Activated CD4-positive, alpha-beta T cell treated with anti-CD3 and anti-CD28 coated beads, Interleukin-2, amount 10 ng/mL, durations not matched to agents 24 days and 14 days (primary cell): Measurements from ENCODE around the gene TOR1B. TPM values are rescaled to one million over a fixed set of nuclear protein-coding genes. Genes with fewer than 3 reads are reported as not detected.

Experiments
- DNase-seq: peaks from one replicate; pipeline ENCODE4 v3.0.0; 2022
- H3K27ac Mint-ChIP-seq: one replicate; pipeline ENCODE4 v1.8.0; 2022; ENCODE audit warnings: mild to moderate bottlenecking, mixed read lengths
- H3K27me3 Mint-ChIP-seq: one replicate; pipeline ENCODE4 v1.8.0; 2022; ENCODE audit warnings: mixed read lengths
- H3K36me3 Mint-ChIP-seq: one replicate; pipeline ENCODE4 v1.8.0; 2022; ENCODE audit warnings: low read depth, mild to moderate bottlenecking, mixed read lengths
- H3K4me1 Mint-ChIP-seq: one replicate; pipeline ENCODE4 v1.8.0; 2021; ENCODE audit warnings: mixed read lengths
- H3K4me3 Mint-ChIP-seq: one replicate; pipeline ENCODE4 v1.8.0; 2022; ENCODE audit warnings: mild to moderate bottlenecking, moderate library complexity, mixed read lengths
- H3K9me3 Mint-ChIP-seq: one replicate; pipeline ENCODE4 v1.8.0; 2021; ENCODE audit warnings: mixed read lengths
- intact Hi-C: fragments of 100-400 bp; cut with micrococcal nuclease; formaldehyde crosslinking; loops from one replicate; pipeline ENCODE4 v1.15.1; 2023
- total RNA-seq: library from RNA; stranded (reverse); gene quantifications from 2 replicates; pipeline ENCODE4 v1.2.3, GENCODE V29; 2022

The TOR1B gene
- total RNA-seq, 1 donor from 2014 or later, result 24.1 TPM

DNA sequence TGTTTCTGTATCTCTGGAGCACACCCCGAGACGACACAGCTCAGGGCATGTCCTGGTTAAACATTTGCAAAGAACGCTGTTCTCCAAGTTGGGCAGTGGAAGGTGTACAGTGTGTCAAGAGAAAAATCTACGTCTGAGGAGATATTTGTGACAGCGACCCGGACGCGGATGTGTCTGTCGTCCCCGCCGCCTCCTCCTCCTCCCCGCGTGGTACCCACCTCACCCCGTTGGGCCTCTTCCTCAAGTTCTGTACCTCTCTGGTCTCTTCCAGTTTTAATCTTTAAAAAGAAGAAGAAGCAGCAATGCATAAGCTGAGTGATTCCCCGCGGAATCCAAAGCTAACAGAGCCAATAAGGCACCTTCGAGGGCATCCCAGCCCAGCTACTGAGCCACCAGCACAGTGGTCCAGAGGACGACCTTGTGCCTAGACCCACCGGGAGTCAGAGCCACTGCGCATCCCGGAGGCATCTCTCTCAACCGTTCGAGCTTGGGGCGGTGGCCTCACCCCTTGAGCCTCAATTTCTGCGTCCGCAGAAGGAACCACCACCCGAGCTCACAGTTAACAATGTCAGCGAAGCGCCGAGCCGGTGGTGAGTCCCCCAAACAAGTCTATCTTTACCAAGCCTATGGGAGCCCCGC is 31.6 kb downstream of the TOR1B start:
- peak; percentile 85 for DNase-seq
- H3K4me3 Mint-ChIP-seq, result peak overlapping the region; percentile 93
- H3K27me3 Mint-ChIP-seq, result no peaks in the 10 kb centered on the region
- H3K9me3 Mint-ChIP-seq, result no peaks in the 10 kb centered on the region
- H3K4me1 Mint-ChIP-seq, result peaks cover 47% of the 10 kb centered on the region
- H3K36me3 Mint-ChIP-seq, result peaks cover 44% of the 10 kb centered on the region
- H3K27ac Mint-ChIP-seq, result peak overlapping the region; percentile 95
- intact Hi-C loops, result loop anchor here (1.0 kb wide), 3 partner anchors 10 to 50 kb away; partner anchors contain the start of gene TOR1A

GRCh38 chr9:129835128-129835859 is 32.3 kb downstream of the TOR1B start, which contains the start of the genes C9orf78 and USP20:
Gene C9orf78, minus strand, starts transcription at chr9:129835275. Its CDS starts 54 bp downstream, at chr9:129835221.
Gene USP20, plus strand, starts transcription at chr9:129835458. Its CDS starts 17,098 bp downstream, at chr9:129852556.
- DNase-seq, result peak; percentile 99
- Mint-ChIP-seq H3K4me1 (peaks cover 50% of the 10 kb centered on the region), H3K36me3 (peaks cover 40% of the 10 kb centered on the region), H3K9me3 (no peaks in the 10 kb centered on the region), H3K27me3 (no peaks in the 10 kb centered on the region), H3K27ac (peak within 1 kb of the TSS; percentile 95), H3K4me3 (peak within 1 kb of the TSS; percentile 93)
- intact Hi-C loops, result loop anchor here (1.0 kb wide), 3 partner anchors 11 to 49 kb away; partner anchors contain the start of gene TOR1A

DNA sequence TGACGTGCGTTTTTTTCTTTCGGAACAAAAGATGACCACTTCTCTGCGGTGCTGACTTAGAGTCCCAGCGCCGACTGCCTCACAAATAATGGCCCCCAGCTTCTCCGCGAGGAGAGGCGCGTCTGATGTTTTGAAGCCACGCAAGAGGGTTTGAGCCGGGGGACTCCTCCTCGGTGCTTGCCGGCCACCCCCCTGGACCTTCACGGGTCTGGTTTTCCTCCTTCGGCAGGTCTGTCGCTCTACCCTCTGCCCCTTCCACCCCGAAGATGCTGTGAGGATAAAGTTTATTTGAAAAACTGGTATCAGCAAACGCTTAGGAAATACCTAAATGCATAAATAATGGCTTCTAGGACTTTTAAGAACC is 32.9 kb downstream of the TOR1B start:
- H3K9me3 Mint-ChIP-seq, result no peaks in the 10 kb centered on the region
- intact Hi-C loops, result loop anchor here (1.0 kb wide), 3 partner anchors 12 to 48 kb away; partner anchors contain the start of gene TOR1A
- H3K4me3 Mint-ChIP-seq, result peak overlapping the region; percentile 93
- H3K36me3 Mint-ChIP-seq, result peaks cover 34% of the 10 kb centered on the region
- H3K27ac Mint-ChIP-seq, result peak overlapping the region; percentile 95
- peaks cover 52% of the 10 kb centered on the region for H3K4me1 Mint-ChIP-seq
- no peaks in the 10 kb centered on the region for H3K27me3 Mint-ChIP-seq
- no peak for DNase-seq

- H3K9me3 Mint-ChIP-seq, result no peaks in the 10 kb centered on the region
- peaks cover 57% of the 10 kb centered on the region for H3K4me1 Mint-ChIP-seq
- intact Hi-C loops, result no loop called here
- peak overlapping the region; percentile 93 for H3K4me3 Mint-ChIP-seq
- no peaks in the 10 kb centered on the region for H3K27me3 Mint-ChIP-seq
- H3K36me3 Mint-ChIP-seq, result peaks cover 34% of the 10 kb centered on the region
- peak; percentile 83 for DNase-seq
- peak overlapping the region; percentile 95 for H3K27ac Mint-ChIP-seq
These were observed 33.5 kb downstream of the TOR1B start for GRCh38 chr9:129836311-129837007.

GRCh38 chr9:129838707-129839259 is 35.8 kb downstream of the TOR1B start:
- peak; percentile 80 for DNase-seq
- Mint-ChIP-seq H3K9me3 (no peaks in the 10 kb centered on the region), H3K4me3 (peak overlapping the region; percentile 61), H3K36me3 (peaks cover 21% of the 10 kb centered on the region), H3K27me3 (no peaks in the 10 kb centered on the region), H3K27ac (peak overlapping the region; percentile 90), H3K4me1 (peaks cover 55% of the 10 kb centered on the region)
- intact Hi-C loops, result no loop called here

DNA sequence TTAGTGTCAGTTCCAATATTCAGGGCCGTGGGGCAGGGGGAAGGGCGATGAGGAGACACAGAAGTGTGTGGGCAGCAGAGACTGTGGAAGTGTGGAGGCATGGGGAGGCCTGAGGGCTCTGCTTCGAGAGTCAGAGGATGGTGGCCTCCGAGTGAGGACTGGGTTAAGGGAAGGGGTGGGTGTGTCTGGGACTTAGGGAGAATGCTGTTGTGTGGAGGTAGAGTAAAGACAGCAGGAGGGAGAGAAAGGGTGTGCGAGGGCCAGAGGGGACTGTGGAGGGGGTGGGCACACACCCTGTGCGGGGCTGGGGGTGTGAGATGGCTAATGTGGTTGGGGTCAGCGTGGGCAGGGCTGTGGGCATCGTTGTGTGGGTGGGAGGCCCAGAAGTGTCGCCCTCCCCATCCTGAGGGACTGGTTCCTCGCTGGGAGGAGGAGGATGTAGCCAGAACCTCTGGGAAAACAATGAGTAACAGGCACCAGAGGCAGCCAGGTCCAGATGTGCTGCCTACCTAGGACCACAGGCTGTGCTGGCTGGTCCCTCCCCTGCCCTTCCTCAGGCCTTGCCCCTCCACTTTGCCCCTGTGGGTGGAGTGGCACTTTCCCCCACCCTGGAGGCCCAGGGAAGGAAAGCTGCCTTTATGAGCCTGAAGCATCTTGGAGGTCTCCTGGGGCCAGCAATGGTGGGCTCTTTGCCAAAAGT is 36.5 kb downstream of the TOR1B start:
- H3K9me3 Mint-ChIP-seq, result no peaks in the 10 kb centered on the region
- H3K27ac Mint-ChIP-seq, result peak overlapping the region; percentile 90
- H3K4me1 Mint-ChIP-seq, result peaks cover 48% of the 10 kb centered on the region
- H3K36me3 Mint-ChIP-seq, result peaks cover 15% of the 10 kb centered on the region
- intact Hi-C loops, result no loop called here
- no peaks in the 10 kb centered on the region for H3K27me3 Mint-ChIP-seq
- peak overlapping the region; percentile 61 for H3K4me3 Mint-ChIP-seq
- DNase-seq, result no peak

- H3K4me3 Mint-ChIP-seq, result peak overlapping the region; percentile 61
- peaks cover 49% of the 10 kb centered on the region for H3K4me1 Mint-ChIP-seq
- H3K36me3 Mint-ChIP-seq, result peaks cover 11% of the 10 kb centered on the region
- no peaks in the 10 kb centered on the region for H3K27me3 Mint-ChIP-seq
- peak overlapping the region; percentile 25 for H3K27ac Mint-ChIP-seq
- no peaks in the 10 kb centered on the region for H3K9me3 Mint-ChIP-seq
- peak; percentile 66 for DNase-seq
- intact Hi-C loops, result no loop called here
These were observed 37.0 kb downstream of the TOR1B start for GRCh38 chr9:129840034-129840433.

- peak overlapping the region; percentile 21 for H3K4me3 Mint-ChIP-seq
- no peak for DNase-seq
- intact Hi-C loops, result no loop called here
- H3K27me3 Mint-ChIP-seq, result no peaks in the 10 kb centered on the region
- H3K4me1 Mint-ChIP-seq, result peaks cover 53% of the 10 kb centered on the region
- no peaks in the 10 kb centered on the region for H3K9me3 Mint-ChIP-seq
- peaks cover 12% of the 10 kb centered on the region for H3K36me3 Mint-ChIP-seq
- peak overlapping the region; percentile 28 for H3K27ac Mint-ChIP-seq
These were observed 38.1 kb downstream of the TOR1B start for GRCh38 chr9:129841071-129841470.

GRCh38 chr9:129845373-129845772 is 42.4 kb downstream of the TOR1B start:
- H3K27me3 Mint-ChIP-seq, result no peaks in the 10 kb centered on the region
- peaks cover 18% of the 10 kb centered on the region for H3K36me3 Mint-ChIP-seq
- H3K27ac Mint-ChIP-seq, result peak overlapping the region; percentile 85

DNA sequence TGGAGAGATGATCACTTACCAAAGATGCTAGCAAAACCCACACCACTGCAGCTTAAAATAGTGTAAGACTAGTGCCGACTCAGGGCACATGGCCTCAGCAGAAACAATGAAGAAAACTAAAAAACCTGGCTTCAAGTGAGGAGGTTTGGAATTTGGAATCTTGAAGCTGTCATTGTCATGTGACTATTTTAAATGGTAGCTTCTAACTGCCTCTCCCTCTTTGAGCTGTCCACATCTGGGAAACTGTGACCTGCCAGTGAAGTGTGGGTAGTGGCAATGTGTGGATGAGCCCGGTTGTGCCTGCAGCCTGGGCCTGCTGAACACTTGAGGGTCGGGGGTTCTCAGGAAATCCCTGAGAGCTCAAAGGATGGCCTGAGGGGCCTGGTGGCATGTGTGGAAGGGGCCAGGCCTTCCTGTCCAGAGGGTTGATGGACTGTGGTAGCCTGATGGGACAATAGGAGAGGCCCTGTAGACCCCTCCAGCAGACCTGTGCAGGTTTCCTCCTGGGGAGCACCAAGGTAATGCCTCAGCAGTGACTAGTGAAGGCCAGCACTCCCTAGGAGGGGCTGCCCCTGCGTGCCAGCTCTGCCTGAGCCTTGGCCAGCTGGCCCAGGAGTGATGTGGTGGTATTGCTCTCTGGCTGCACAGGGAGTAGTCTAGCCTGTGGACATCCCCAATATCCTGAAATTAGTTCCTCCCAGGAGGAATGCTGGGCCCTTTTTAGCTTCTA is 45.9 kb downstream of the TOR1B start:
- intact Hi-C loops, result no loop called here
- Mint-ChIP-seq H3K4me3 (no peak overlapping the region), H3K4me1 (peaks cover 21% of the 10 kb centered on the region), H3K27ac (no peak overlapping the region), H3K9me3 (no peaks in the 10 kb centered on the region), H3K27me3 (no peaks in the 10 kb centered on the region), H3K36me3 (peaks cover 38% of the 10 kb centered on the region)
- DNase-seq, result no peak

More at GRCh38 chr9:129845373-129845772, 42.4 kb downstream of the TOR1B start:
- DNase-seq, result no peak
- no peaks in the 10 kb centered on the region for H3K9me3 Mint-ChIP-seq
- intact Hi-C loops, result loop anchor here (2.0 kb wide), 1 partner anchor 15 kb away; no protein-coding TSS in a partner anchor
- peaks cover 22% of the 10 kb centered on the region for H3K4me1 Mint-ChIP-seq
- H3K4me3 Mint-ChIP-seq, result peak overlapping the region; percentile 37

- Mint-ChIP-seq H3K4me3 (no peak overlapping the region), H3K9me3 (no peaks in the 10 kb centered on the region), H3K27ac (no peak overlapping the region), H3K4me1 (peaks cover 32% of the 10 kb centered on the region), H3K27me3 (no peaks in the 10 kb centered on the region), H3K36me3 (peaks cover 48% of the 10 kb centered on the region)
- no peak for DNase-seq
- intact Hi-C loops, result no loop called here
These were observed 46.9 kb downstream of the TOR1B start for GRCh38 chr9:129849901-129850300.

GRCh38 chr9:129850821-129851550 is 48.0 kb downstream of the TOR1B start:
- H3K9me3 Mint-ChIP-seq, result no peaks in the 10 kb centered on the region
- peaks cover 32% of the 10 kb centered on the region for H3K4me1 Mint-ChIP-seq
- no peak overlapping the region for H3K4me3 Mint-ChIP-seq
- no peak for DNase-seq
- peaks cover 55% of the 10 kb centered on the region for H3K36me3 Mint-ChIP-seq
- no peaks in the 10 kb centered on the region for H3K27me3 Mint-ChIP-seq
- no peak overlapping the region for H3K27ac Mint-ChIP-seq
- intact Hi-C loops, result no loop called here
